Lung (tissue), 12 donors: ENCODE data around the gene LRIG1. TPM values are rescaled to one million over a fixed set of nuclear protein-coding genes. Genes with fewer than 3 reads are reported as not detected.

ENCODE experiments used
- ATAC-seq: fragments of 200-7000 bp; cut with Tn5 transposase; one replicate; pipeline ENCODE4 v1.9.1; 2020; ENCODE audit warnings: moderate number of reproducible peaks; ENCODE audit not compliant: insufficient read depth, low FRiP score
- DNase-seq, 3 donors: peaks; one replicate each; pipeline ENCODE4 v3.0.0-alpha.2; 2013 to 2017
- H3K27ac ChIP-seq, 2 donors: one replicate each; pipeline ENCODE4 v1.5.1; 2013; ENCODE audit warnings: mild to moderate bottlenecking in 2 of 2, moderate library complexity in 2 of 2, control low read depth in 1 of 2, inconsistent platforms in 1 of 2, low read depth in 1 of 2, low read length in 1 of 2
- H3K27me3 ChIP-seq, 3 donors: one replicate each; pipeline ENCODE4 v1.5.1; 2013; ENCODE audit warnings: low read length in 2 of 3; ENCODE audit not compliant: control insufficient read depth in 3 of 3, insufficient read depth in 3 of 3
- H3K36me3 ChIP-seq, 4 donors: one replicate each; pipeline ENCODE4 v1.5.1; 2013; ENCODE audit warnings: low read length in 4 of 4, mild to moderate bottlenecking in 1 of 4, moderate library complexity in 1 of 4; ENCODE audit not compliant: control insufficient read depth in 4 of 4, insufficient read depth in 4 of 4
- H3K4me1 ChIP-seq, 5 donors: one replicate each; pipeline ENCODE4 v1.5.1; 2013; ENCODE audit warnings: low read length in 5 of 5, mild to moderate bottlenecking in 2 of 5, moderate library complexity in 1 of 5; ENCODE audit not compliant: control insufficient read depth in 5 of 5, insufficient read depth in 5 of 5
- H3K4me3 ChIP-seq: one replicate; pipeline ENCODE4 v1.5.1; 2013; ENCODE audit warnings: mild to moderate bottlenecking, control low read depth, moderate library complexity
- H3K9ac ChIP-seq, 2 donors: one replicate each; pipeline ENCODE4 v1.5.1; 2013; ENCODE audit warnings: low read length in 2 of 2, control low read depth in 1 of 2; ENCODE audit not compliant: insufficient read depth in 1 of 2
- H3K9me3 ChIP-seq, 4 donors: one replicate each; pipeline ENCODE4 v1.5.1; 2013; ENCODE audit warnings: low read length in 3 of 4, mild to moderate bottlenecking in 1 of 4, moderate library complexity in 1 of 4; ENCODE audit not compliant: control insufficient read depth in 4 of 4, insufficient read depth in 3 of 4
- WGBS, 2 donors: extraction: QIAGEN DNeasy Blood & Tissue Kit; methylation state at CpG; one replicate each; pipeline ENCODE4 v1.1.7; 2013; 5-methylcytosine and 5-hydroxymethylcytosine counted together
- polyA plus RNA-seq, 2 donors: library from polyadenylated mRNA; stranded (reverse); fragments of 200-250 nt; gene quantifications; one replicate each; pipeline ENCODE4 v1.2.1, GENCODE V29; 2013
- total RNA-seq, 2 donors: library from RNA; depleted of rRNA in 1 of 2; stranded (reverse); fragments of >200 nt in 1 of 2; gene quantifications; one replicate each; pipeline ENCODE4 v1.2.1, GENCODE V29; 2014 to 2021
- TF ChIP-seq, protein P1 (sequence below): IDR thresholded peaks from 2 replicates; pipeline ENCODE4 v1.5.1; 2012; ENCODE audit warnings: mild to moderate bottlenecking; ENCODE audit errors: control extremely low read depth, extremely low read depth
- donor health status: control.
- donor health status: control.
- donor health status: Bipolar disorder and iron deficiency.
- donor health status: healthy.
- donor health status: DM: yes; HTN: yes; CAD: no.

Gene LRIG1
- total and polyA plus RNA-seq, 4 donors, result 21.9 to 97.4 (median 42.2) TPM

DNA sequence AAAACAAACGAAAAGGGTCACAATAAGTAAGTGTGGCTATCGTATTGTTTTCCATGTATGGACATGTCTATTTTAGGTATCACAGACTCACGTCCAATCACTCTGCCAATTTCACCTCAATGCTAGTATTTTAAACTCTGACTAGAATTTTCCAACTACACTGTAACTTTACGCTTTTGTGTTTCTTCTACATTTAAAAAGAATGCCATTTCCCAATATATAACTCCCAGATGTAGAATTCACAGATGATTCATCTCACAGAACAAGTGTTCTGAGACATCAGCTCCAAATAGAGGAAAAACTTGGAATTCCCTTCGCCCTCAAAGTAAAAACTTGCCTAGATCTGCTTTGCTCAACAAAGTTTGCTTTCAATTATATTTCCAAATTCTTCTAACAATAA is 14.2 kb downstream of the LRIG1 start:
- Histone ChIP-seq H3K4me3 (no peak overlapping the region), H3K9ac (peak overlapping the region in 1 of 2 donors; percentile 51), H3K27ac (peak overlapping the region in 1 of 2 donors; percentile 81), H3K4me1 (peaks cover 16 to 64% (median 46%) of the 10 kb centered on the region in 5 donors), H3K36me3 (no peaks in the 10 kb centered on the region), H3K9me3 (no peaks in the 10 kb centered on the region), H3K27me3 (no peaks in the 10 kb centered on the region)
- ATAC-seq, result no peak
- 75 to 78% methylated on average over 5 of the region's 5 CpGs for WGBS, 2 donors
- peak in 2 of 3 donors; percentile 71 to 82 for DNase-seq
- TF ChIP-seq, protein P1, sequence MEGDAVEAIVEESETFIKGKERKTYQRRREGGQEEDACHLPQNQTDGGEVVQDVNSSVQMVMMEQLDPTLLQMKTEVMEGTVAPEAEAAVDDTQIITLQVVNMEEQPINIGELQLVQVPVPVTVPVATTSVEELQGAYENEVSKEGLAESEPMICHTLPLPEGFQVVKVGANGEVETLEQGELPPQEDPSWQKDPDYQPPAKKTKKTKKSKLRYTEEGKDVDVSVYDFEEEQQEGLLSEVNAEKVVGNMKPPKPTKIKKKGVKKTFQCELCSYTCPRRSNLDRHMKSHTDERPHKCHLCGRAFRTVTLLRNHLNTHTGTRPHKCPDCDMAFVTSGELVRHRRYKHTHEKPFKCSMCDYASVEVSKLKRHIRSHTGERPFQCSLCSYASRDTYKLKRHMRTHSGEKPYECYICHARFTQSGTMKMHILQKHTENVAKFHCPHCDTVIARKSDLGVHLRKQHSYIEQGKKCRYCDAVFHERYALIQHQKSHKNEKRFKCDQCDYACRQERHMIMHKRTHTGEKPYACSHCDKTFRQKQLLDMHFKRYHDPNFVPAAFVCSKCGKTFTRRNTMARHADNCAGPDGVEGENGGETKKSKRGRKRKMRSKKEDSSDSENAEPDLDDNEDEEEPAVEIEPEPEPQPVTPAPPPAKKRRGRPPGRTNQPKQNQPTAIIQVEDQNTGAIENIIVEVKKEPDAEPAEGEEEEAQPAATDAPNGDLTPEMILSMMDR, result no peak

DNA sequence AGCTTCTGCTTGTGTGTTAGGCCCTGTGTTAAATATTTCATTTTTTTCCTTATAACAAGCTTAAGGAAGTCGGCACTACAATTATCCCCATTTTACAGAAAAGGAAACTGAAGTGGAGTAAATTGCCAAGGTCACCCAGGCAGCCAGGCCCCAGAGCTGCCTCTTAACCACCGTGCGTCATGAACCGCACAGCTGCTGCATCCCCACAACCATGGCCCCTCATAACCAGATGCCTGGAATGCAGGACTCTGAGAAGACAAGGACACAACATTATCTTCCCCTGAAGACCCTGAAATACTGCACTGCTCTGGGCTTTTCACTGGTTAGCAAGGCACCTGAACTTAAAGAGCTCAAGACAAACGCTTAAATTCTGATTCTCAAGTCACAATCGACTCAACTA is 14.6 kb downstream of the LRIG1 start:
- Histone ChIP-seq H3K36me3 (no peaks in the 10 kb centered on the region), H3K9me3 (no peaks in the 10 kb centered on the region), H3K27ac (peak overlapping the region; percentile 7 to 81), H3K27me3 (no peaks in the 10 kb centered on the region), H3K9ac (peak overlapping the region in 1 of 2 donors; percentile 51), H3K4me3 (no peak overlapping the region), H3K4me1 (peaks cover 16 to 65% (median 50%) of the 10 kb centered on the region in 5 donors)
- TF ChIP-seq, protein P1, result no peak
- DNase-seq, result no peak
- 86 to 93% methylated on average over 6 of the region's 6 CpGs for WGBS, 2 donors
- ATAC-seq, result no peak

DNA sequence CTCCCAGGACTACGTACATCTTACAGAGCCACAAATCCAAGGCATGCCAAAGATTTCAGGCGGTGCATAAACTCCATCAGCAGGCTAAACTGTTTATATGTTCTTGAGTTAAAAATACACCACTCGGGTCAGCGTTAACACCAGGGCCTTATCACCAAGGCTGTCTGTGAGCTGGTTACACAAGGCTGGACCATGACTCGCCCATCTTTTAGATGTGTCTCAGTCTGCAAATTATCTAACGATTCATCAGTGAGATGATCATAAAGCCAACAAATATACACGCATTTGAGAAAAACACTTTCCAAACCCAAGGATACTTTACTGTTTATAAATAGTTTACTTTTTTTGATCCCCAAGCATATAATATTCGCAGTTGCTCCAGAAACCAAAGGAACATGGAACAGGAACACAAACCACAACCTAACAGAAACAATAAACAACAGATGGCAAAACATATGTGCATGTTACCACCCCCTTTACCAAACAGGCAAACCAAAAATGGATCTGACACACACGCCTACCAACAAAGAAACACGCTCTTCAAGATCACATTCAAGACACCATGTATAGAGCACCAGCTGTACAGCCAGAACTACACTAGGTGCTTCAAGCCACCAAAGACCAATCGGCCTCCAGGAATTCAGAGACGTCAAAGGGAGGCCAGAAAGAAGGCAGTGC is 15.4 kb downstream of the LRIG1 start:
- no peak for ATAC-seq
- peak overlapping the region; percentile 58 to 70 for H3K27ac ChIP-seq

More for the DNA sequence above, 15.4 kb downstream of the LRIG1 start:
- peak; percentile 43 to 63 (median 49) for DNase-seq
- H3K4me1 ChIP-seq, result peaks cover 20 to 65% (median 45%) of the 10 kb centered on the region in 5 donors
- TF ChIP-seq, protein P1, result no peak
- H3K27me3 ChIP-seq, result no peaks in the 10 kb centered on the region
- 65 to 73% methylated on average over 12 of the region's 12 CpGs for WGBS, 2 donors
- no peaks in the 10 kb centered on the region for H3K36me3 ChIP-seq
- no peak overlapping the region for H3K4me3 ChIP-seq
- no peak overlapping the region for H3K9ac ChIP-seq
- H3K9me3 ChIP-seq, result no peaks in the 10 kb centered on the region
